Memory B cell (primary cell): ENCODE results near the gene TAF4B.

Experiments
- ATAC-seq: fragments of 150-1000 bp; cut with Tn5 transposase; 2 replicates; pipeline ENCODE4 v1.10.0; 2021; ENCODE audit warnings: low read depth, mild to moderate bottlenecking, moderate library complexity
- DNase-seq, 2 donors: peaks; one replicate each; pipeline ENCODE4 v3.0.0; 2022; ENCODE audit warnings: low spot score in 2 of 2
- H3K27ac Mint-ChIP-seq: one replicate; pipeline ENCODE4 v1.8.0; 2022; ENCODE audit warnings: mild to moderate bottlenecking, moderate library complexity, mixed read lengths
- H3K27me3 Mint-ChIP-seq: one replicate; pipeline ENCODE4 v1.8.0; 2022; ENCODE audit warnings: mixed read lengths
- H3K36me3 Mint-ChIP-seq: one replicate; pipeline ENCODE4 v1.8.0; 2022; ENCODE audit warnings: mild to moderate bottlenecking, mixed read lengths
- H3K4me1 Mint-ChIP-seq: one replicate; pipeline ENCODE4 v1.8.0; 2022; ENCODE audit warnings: mixed read lengths
- H3K4me3 Mint-ChIP-seq: one replicate; pipeline ENCODE4 v1.8.0; 2022; ENCODE audit warnings: mild to moderate bottlenecking, moderate library complexity, mixed read lengths
- H3K9me3 Mint-ChIP-seq: one replicate; pipeline ENCODE4 v1.8.0; 2022; ENCODE audit warnings: mixed read lengths

Gene TAF4B

DNA sequence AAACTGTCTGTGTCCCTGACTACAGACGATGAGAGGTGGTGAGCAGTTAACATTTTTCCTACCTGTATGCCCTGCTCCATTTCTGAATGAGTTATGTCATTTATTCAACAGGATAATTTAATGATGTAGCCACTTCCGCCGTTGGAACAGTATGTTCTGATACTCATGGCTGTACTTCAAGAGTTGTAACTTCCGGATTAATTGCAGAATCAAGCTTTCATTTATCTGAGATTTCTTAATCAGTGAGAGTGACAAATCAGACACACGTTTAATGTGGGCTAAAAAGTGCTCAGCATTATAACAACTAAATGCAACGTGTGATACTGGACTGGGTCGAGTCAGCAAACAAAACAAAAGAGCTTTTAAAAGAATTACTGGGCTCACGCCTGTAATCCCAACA, 214.4 kb downstream of the TAF4B start:
- H3K36me3 Mint-ChIP-seq, result no peaks in the 10 kb centered on the region
- H3K4me1 Mint-ChIP-seq, result peaks cover 5% of the 10 kb centered on the region
- ATAC-seq, result no peak
- no peaks in the 10 kb centered on the region for H3K9me3 Mint-ChIP-seq
- DNase-seq, result no peak
- no peak overlapping the region for H3K4me3 Mint-ChIP-seq
- peaks cover 16% of the 10 kb centered on the region for H3K27me3 Mint-ChIP-seq
- no peak overlapping the region for H3K27ac Mint-ChIP-seq
